ENCODE data around the gene OVCH1.
A peak's percentile ranks its signal among the peaks of the same experiment; 100 is the strongest.
"Not testable (repeated sequence)": the region's sequence is repeated elsewhere in the genome, so short reads cannot be mapped to it uniquely, and the experiment has no call there.

The OVCH1 gene

GRCh38 chr12:29405561-29405960 lies 91.9 kb downstream of the OVCH1 start:
- CTCF ChIA-PET = no interaction called here
- H3K27me3 Mint-ChIP-seq = peaks cover 15% of the 10 kb centered on the region

GRCh38 chr12:29403991-29404390 lies 93.5 kb downstream of the OVCH1 start:
- Mint-ChIP-seq H3K36me3 (no peaks in the 10 kb centered on the region), H3K4me3 (no peak overlapping the region), H3K4me1 (no peaks in the 10 kb centered on the region), H3K9me3 (no peaks in the 10 kb centered on the region), H3K27ac (no peak overlapping the region), H3K27me3 (peaks cover 15% of the 10 kb centered on the region)
- CTCF ChIA-PET = no interaction called here
- no peak for DNase-seq

More at GRCh38 chr12:29405561-29405960, 91.9 kb downstream of the OVCH1 start:
- no peak for DNase-seq
- Mint-ChIP-seq H3K4me3 (no peak overlapping the region), H3K36me3 (no peaks in the 10 kb centered on the region), H3K4me1 (no peaks in the 10 kb centered on the region), H3K9me3 (no peaks in the 10 kb centered on the region), H3K27ac (no peak overlapping the region)

GRCh38 chr12:29402437-29402836 lies 95.0 kb downstream of the OVCH1 start:
- Mint-ChIP-seq H3K4me3 (no peak overlapping the region), H3K4me1 (no peaks in the 10 kb centered on the region), H3K27me3 (peaks cover 15% of the 10 kb centered on the region), H3K36me3 (no peaks in the 10 kb centered on the region), H3K9me3 (no peaks in the 10 kb centered on the region), H3K27ac (no peak overlapping the region)
- no peak for DNase-seq
- CTCF ChIA-PET = no interaction called here

GRCh38 chr12:29398495-29398894 lies 99.0 kb downstream of the OVCH1 start:
- H3K27ac Mint-ChIP-seq = no peak overlapping the region
- H3K27me3 Mint-ChIP-seq = peaks cover 7% of the 10 kb centered on the region
- no peak for DNase-seq
- no peaks in the 10 kb centered on the region for H3K4me1 Mint-ChIP-seq
- CTCF ChIA-PET = no interaction called here
- H3K36me3 Mint-ChIP-seq = no peaks in the 10 kb centered on the region
- no peak overlapping the region for H3K4me3 Mint-ChIP-seq
- H3K9me3 Mint-ChIP-seq = no peaks in the 10 kb centered on the region

GRCh38 chr12:29396774-29397173 lies 100.7 kb downstream of the OVCH1 start:
- H3K4me1 Mint-ChIP-seq = no peaks in the 10 kb centered on the region
- no peaks in the 10 kb centered on the region for H3K27me3 Mint-ChIP-seq
- H3K4me3 Mint-ChIP-seq = no peak overlapping the region
- CTCF ChIA-PET = no interaction called here
- no peaks in the 10 kb centered on the region for H3K9me3 Mint-ChIP-seq
- no peak overlapping the region for H3K27ac Mint-ChIP-seq
- DNase-seq = no peak
- no peaks in the 10 kb centered on the region for H3K36me3 Mint-ChIP-seq

- DNase-seq = no peak
- Mint-ChIP-seq H3K4me3 (no peak overlapping the region), H3K9me3 (peaks cover 6% of the 10 kb centered on the region), H3K4me1 (peaks cover 11% of the 10 kb centered on the region), H3K36me3 (peaks cover 6% of the 10 kb centered on the region), H3K27ac (no peak overlapping the region), H3K27me3 (no peaks in the 10 kb centered on the region)
- CTCF ChIA-PET = no interaction called here
Observed at GRCh38 chr12:29395356-29395755, 102.1 kb downstream of the OVCH1 start.

- CTCF ChIA-PET = interaction anchor here (1.2 kb wide), 1 partner anchor 73 kb away, joined by 3 read pairs; no protein-coding TSS in a partner anchor
- H3K27ac Mint-ChIP-seq = peak overlapping the region; percentile 82
- H3K9me3 Mint-ChIP-seq, H3K27me3 Mint-ChIP-seq, H3K36me3 Mint-ChIP-seq: not testable (repeated sequence)
- H3K4me3 Mint-ChIP-seq = peak overlapping the region; percentile 7
- peak; percentile 62 for DNase-seq
- H3K4me1 Mint-ChIP-seq = peaks cover 16% of the 10 kb centered on the region
Observed at GRCh38 chr12:29390419-29390818, 107.1 kb downstream of the OVCH1 start.

GRCh38 chr12:29389295-29389919 lies 108.1 kb downstream of the OVCH1 start:
- peak overlapping the region; percentile 82 for H3K27ac Mint-ChIP-seq
- no peak for DNase-seq
- H3K27me3 Mint-ChIP-seq = no peaks in the 10 kb centered on the region
- no peak overlapping the region for H3K4me3 Mint-ChIP-seq
- peaks cover 9% of the 10 kb centered on the region for H3K36me3 Mint-ChIP-seq
- CTCF ChIA-PET = no interaction called here
- peaks cover 16% of the 10 kb centered on the region for H3K4me1 Mint-ChIP-seq
- peaks cover 6% of the 10 kb centered on the region for H3K9me3 Mint-ChIP-seq

GRCh38 chr12:29386084-29386680 lies 111.3 kb downstream of the OVCH1 start:
- DNase-seq, H3K9me3 Mint-ChIP-seq, H3K36me3 Mint-ChIP-seq, H3K27ac Mint-ChIP-seq, H3K4me3 Mint-ChIP-seq, H3K27me3 Mint-ChIP-seq, CTCF ChIA-PET: not testable (repeated sequence)
- peaks cover 25% of the 10 kb centered on the region for H3K4me1 Mint-ChIP-seq

GRCh38 chr12:29385194-29385593 lies 112.3 kb downstream of the OVCH1 start:
- H3K27ac Mint-ChIP-seq, H3K9me3 Mint-ChIP-seq, CTCF ChIA-PET, H3K4me3 Mint-ChIP-seq, DNase-seq, H3K36me3 Mint-ChIP-seq, H3K27me3 Mint-ChIP-seq: not testable (repeated sequence)
- H3K4me1 Mint-ChIP-seq = peaks cover 18% of the 10 kb centered on the region

- H3K27me3 Mint-ChIP-seq = peaks cover 3% of the 10 kb centered on the region
- H3K4me1 Mint-ChIP-seq = peaks cover 36% of the 10 kb centered on the region
- peak overlapping the region; percentile 92 for H3K4me3 Mint-ChIP-seq
- H3K9me3 Mint-ChIP-seq = no peaks in the 10 kb centered on the region
- CTCF ChIA-PET = no interaction called here
- H3K36me3 Mint-ChIP-seq = peaks cover 4% of the 10 kb centered on the region
- no peak overlapping the region for H3K27ac Mint-ChIP-seq
- DNase-seq = no peak
Observed at GRCh38 chr12:29382251-29382650, 115.2 kb downstream of the OVCH1 start.

- Mint-ChIP-seq H3K27ac (peak within 1 kb of the TSS; percentile 98), H3K9me3 (no peaks in the 10 kb centered on the region), H3K36me3 (peaks cover 14% of the 10 kb centered on the region), H3K4me3 (peak within 1 kb of the TSS; percentile 92), H3K27me3 (peaks cover 3% of the 10 kb centered on the region), H3K4me1 (peaks cover 42% of the 10 kb centered on the region)
- peak; percentile 94 for DNase-seq
- CTCF ChIA-PET = no interaction called here
Observed at GRCh38 chr12:29380536-29381523, 116.7 kb downstream of the OVCH1 start, which contains the start of gene ERGIC2. Gene ERGIC2 (minus strand): TSS chr12:29381172. CDS start chr12:29371633, 9,539 bp downstream.

Measured in activated naive CD4-positive, alpha-beta T cell treated with anti-CD3 and anti-CD28 coated beads, Interleukin-2, amount 10 ng/mL, durations not matched to agents 7 days and 5 days (primary cell).